Measurements from ENCODE around the gene CRTC3. TPM values are rescaled to one million over a fixed set of nuclear protein-coding genes. Genes with fewer than 3 reads are reported as not detected.

The CRTC3 gene
- total and polyA plus RNA-seq, 2 of the 13 experiments (the other 11 are each of a cell fraction or from before 2014, with no cell fraction given): 8.4 to 11.8 TPM

DNA sequence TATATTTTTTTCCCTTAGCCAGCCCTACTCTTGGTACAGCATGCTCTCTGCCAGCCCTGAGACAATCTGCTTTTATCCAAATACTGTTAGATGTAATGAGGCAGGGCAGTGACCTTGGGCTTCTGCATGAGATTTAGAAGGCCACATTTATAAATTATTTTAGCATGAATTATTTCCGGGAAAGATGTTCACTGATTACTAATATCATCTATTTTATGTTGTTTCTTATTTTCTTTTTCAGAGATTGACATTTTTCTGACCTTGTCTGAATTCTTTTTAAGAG, 23.1 kb downstream of the CRTC3 start:
- ATAC-seq: no peak
- Histone ChIP-seq H3K9me3 (ENCODE audit: low read length) (no peaks in the 10 kb centered on the region), H3K4me2 (ENCODE audit: low read depth, low read length) (no peak overlapping the region), H3K9ac (ENCODE audit: insufficient read depth, low read depth, low read length) (no peak overlapping the region), H3K79me2 (ENCODE audit: insufficient read depth, low read length) (no peaks in the 10 kb centered on the region), H3K27me3 (ENCODE audit: control insufficient read depth in 1 of 2, insufficient read depth in 2 of 2, low read length in 2 of 2) (no peaks in the 10 kb centered on the region), H3K36me3 (replicated peaks in 1 of 2; ENCODE audit: control insufficient read depth in 1 of 2, insufficient read depth in 2 of 2, low read length in 2 of 2) (0 out of 5 replicates have a peak, but pooled peaks cover 0 to 3% of the 10 kb centered on the region in 2 experiments), H3K4me1 (ENCODE audit: insufficient read depth, low read length) (peaks cover 19% of the 10 kb centered on the region), H2AFZ (ENCODE audit: low read length) (no peak overlapping the region), H3K27ac (ENCODE audit: extremely low read length, insufficient read depth, low read length) (no peak overlapping the region), H3K4me3 (replicated peaks in 1 of 3; ENCODE audit: insufficient read depth in 1 of 3, low read depth in 2 of 3, low read length in 3 of 3) (no peak overlapping the region), H4K20me1 (ENCODE audit: insufficient read depth, low read length) (no peaks in the 10 kb centered on the region)
- DNase-seq (ENCODE audit: low spot score): no peak
- intact Hi-C loops (cut with micrococcal nuclease; ENCODE audit: unreplicated experiment): no loop called here
- no peak for FAIRE-seq
- 89% methylated on average over 1 of the region's 1 CpG for WGBS (ENCODE audit: low lambda C conversion rate)
- in situ Hi-C loops (cut with HindIII; ENCODE audit: extremely low pct_ligation_motif_present, low pct_unique_long_range_greater_than_20kb): no loop called here
- BruUV-seq (replicated peaks): no TSS peak
- ChIA-PET POLR2A (no interaction called here), CTCF (ENCODE audit: low intra/inter-chr PET ratio, low total read pairs) (no interaction called here)
- no peak for TF ChIP-seq ZNF343 (CRISPR knock-in tag; IDR thresholded peaks at IDR 0.05)
- TF ChIP-seq CENPBD1 (CRISPR knock-in tag; IDR thresholded peaks at IDR 0.05; ENCODE audit: borderline replicate concordance, low read depth): no peak
- TF ChIP-seq GMEB2 (CRISPR knock-in tag; IDR thresholded peaks at IDR 0.05; ENCODE audit: low read depth): no peak
- no peak for TF ChIP-seq HNRNPLL (IDR thresholded peaks at IDR 0.05; ENCODE audit: low read depth, low read length, poor library complexity, severe bottlenecking)
- TF ChIP-seq ZBTB14 (CRISPR knock-in tag; IDR thresholded peaks at IDR 0.05): no peak
- TF ChIP-seq HDAC2 (CRISPR knock-in tag; IDR thresholded peaks at IDR 0.05): no peak
- no peak for TF ChIP-seq ZNF44 (CRISPR knock-in tag; IDR thresholded peaks at IDR 0.05)
- no peak for TF ChIP-seq BCLAF1 (IDR thresholded peaks at IDR 0.05)
- no peak for TF ChIP-seq KMT2B (CRISPR knock-in tag; IDR thresholded peaks at IDR 0.05)
- TF ChIP-seq HOXA5 (CRISPR knock-in tag; IDR thresholded peaks at IDR 0.05): no peak
- TF ChIP-seq HIC2 (CRISPR knock-in tag; IDR thresholded peaks at IDR 0.05; ENCODE audit: low read depth): no peak
- no peak for TF ChIP-seq DNMT3B (CRISPR knock-in tag; conservative IDR thresholded peaks at IDR 0.05)
- no peak for TF ChIP-seq REL (CRISPR knock-in tag; conservative IDR thresholded peaks at IDR 0.05)
